ENCODE results near the gene IL25.
"Not testable (repeated sequence)": the region's sequence is repeated elsewhere in the genome, so short reads cannot be mapped to it uniquely, and the experiment has no call there.

The IL25 gene

DNA sequence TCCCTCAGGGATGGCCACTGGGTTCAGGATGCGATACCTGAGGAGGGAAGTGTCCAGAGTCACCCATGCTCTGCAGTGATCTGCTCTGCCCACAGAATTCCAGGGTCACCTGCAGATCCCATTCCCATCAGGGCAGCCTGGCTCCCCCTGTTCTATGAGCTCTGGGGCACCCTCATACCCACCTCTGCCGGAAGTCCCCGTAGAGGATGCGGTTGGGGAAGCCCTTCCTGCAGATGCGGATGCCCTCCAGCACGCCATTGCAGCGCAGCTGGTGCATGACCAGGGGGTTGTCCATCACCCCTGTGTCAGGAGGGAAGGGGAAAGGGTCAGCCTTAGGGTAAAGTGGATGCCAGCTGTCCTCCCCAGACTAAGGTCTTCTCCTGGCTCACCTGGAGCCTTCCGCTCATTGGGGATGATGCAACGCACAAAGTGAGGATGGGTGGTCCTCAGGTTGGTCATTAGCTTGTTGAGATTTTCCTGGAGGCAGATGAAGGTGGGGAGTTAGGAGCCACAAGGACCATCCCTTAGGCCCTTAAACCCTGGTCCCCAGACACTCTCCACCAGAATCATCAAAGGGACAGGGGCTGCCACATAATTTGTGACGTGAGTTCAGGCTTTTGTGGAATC lies 24.3 kb downstream of the IL25 start:
- no peak for DNase-seq

DNA sequence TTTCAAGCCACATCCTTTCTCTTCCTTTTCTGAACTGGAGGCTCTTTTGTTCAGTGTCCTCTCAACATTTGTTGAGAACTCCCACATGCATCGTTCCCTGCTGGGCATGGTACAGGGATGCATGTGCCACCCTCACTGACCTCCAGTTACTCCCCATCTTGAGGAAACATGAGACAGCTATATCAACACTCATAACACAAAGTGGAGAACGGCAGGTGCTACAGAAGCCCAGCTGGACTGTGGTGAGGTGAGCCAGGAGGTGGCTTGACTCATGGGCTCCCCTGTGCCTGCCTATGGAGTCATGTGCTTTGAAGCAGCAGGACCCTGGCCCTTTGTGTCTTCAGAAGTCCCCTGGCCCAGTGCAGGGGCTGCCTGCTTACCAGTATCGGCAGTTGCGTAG lies 25.7 kb downstream of the IL25 start:
- no peak for DNase-seq

DNA sequence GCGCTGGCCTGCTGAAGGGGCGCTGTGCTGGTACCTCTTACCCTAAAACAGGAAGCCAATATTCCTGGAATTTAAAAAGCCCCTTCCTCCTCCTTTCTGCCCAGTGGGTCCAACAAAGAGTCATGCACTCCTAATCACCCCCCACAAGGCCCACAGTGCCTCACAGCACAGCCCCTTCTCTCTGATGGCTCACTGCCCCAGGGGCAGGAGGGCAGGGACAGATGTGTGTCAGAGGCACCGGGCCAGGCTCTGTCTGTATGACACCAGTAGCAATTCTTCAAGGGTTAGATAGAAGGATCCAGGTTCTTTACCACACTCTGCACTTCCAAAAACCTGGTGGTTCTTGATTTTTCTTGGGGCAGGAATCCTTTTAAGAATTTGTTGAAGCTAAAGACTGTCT lies 26.5 kb downstream of the IL25 start:
- DNase-seq: no peak

DNA sequence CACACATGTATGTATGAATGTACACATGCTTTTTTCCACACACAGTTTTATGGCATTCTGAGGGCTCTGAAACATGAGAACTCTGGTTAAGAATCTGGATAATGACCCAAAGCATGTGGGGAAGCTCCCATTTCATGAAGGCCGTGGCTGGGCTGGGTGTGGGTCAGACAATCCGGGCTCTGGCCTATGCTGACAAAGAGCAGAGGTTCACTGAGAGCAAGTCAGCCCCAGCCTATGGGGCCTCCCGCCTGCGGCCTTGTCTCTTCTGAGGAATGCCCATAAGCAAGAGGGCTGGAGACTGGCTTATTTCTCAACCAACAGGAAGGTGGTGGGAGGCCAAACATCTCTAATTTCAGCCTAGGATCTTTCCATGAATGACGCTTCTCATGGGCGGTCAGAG lies 27.0 kb downstream of the IL25 start:
- DNase-seq: no peak

DNA sequence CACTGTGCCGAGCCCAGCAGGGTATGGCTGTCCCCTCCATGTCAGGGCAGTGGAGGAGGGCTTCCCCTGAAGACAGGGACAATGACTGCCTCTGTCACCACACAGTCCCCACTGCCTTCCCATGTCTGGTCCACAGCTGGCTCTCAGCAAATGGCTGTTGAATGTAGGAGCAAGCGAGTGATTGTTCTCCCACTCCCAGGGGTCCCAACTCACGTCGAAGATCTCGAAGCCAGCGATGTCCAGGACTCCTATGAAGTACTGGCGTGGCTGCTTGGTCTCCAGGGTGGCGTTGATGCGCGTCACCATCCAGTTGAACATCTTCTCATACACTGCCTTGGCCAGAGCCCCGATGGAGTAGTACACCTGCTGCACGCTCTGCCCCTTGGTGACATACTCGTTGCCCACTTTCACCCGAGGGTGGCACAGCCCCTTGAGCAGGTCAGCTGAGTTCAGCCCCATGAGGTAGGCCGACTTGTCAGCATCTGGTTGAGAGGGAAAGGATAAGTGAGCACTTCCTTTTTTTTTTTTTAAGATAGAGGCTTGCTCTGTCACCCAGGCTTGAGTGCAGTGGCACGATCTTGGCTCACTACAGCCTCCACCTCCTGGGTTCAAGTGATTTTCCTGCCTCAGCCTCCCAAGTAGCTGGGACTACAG lies 28.0 kb downstream of the IL25 start:
- not testable (repeated sequence) for DNase-seq

DNA sequence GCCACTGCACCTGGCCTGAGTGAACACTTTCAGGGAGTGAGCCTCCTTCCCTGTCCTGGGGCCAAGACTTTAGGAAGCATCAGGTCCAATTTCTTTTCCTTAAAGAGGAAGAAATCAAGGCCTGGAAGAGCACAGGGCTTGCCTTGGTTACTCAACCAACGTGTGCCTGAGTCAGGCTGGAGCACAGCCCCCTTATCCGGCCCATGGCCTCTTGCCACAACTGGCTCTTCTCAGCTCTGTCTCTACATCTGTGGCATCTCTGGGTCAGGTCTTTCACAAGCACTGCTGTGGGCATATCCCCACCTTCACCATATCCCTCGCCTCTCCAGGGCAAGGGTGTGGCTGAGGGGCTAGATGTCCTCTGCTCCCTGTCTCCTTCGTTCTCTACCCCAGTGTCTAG lies 28.7 kb downstream of the IL25 start:
- no peak for DNase-seq

DNA sequence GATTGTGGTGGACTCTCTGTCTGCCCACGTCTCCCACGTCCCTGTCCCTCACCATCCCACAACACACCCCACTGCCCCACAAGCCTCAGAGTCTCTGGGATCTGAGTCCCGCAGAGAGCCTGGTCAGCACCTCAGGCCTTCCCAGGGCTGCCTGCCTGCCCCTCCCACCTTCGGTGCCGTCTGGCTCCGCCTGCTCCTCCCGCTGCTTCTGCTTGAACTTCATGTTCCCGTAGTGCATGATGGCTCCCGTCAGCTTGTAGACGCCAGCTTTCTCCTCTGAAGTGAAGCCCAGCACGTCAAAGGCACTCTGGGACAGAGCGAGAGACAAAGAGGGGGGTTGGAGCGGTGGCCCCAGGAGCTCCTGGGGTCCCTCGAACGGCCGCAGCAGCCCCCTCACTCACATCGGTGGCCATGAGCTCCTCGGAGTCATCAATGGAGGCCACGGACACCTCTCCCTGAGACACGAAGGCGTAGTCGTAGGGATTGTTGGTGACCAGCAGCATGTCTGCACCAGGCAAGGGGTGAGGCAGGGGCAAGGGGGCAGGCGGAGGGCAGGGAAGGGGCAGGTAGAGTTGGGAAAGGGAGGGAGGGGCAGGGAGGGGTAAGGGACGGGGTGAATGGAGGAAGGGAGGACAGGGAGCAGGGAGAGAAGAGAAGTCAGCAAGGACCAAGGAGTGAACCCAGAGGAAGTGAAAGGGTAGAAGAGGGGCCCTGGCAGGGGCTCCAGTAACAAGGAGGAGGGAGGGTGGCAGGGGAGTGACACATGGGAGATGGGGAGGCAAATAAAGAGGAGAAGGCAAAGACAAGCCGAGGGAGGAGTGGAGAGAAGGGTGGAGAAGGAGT lies 29.9 kb downstream of the IL25 start:
- no peak for DNase-seq

DNA sequence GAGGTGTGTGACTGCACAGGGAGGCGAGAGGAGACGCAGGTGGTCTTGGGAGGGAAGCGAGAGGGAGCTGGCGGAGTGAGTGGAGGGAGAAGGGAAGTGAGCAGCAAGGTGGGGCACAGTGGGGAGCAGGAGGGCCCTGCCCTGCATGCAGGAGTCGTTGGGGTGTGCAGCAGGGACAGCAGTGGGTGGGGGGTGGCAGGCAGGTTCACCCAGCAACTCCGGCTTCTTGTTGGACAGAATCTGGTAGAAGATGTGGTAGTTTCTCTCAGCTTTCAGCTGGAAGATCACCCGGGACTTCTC lies 30.5 kb downstream of the IL25 start:
- DNase-seq: no peak

DNA sequence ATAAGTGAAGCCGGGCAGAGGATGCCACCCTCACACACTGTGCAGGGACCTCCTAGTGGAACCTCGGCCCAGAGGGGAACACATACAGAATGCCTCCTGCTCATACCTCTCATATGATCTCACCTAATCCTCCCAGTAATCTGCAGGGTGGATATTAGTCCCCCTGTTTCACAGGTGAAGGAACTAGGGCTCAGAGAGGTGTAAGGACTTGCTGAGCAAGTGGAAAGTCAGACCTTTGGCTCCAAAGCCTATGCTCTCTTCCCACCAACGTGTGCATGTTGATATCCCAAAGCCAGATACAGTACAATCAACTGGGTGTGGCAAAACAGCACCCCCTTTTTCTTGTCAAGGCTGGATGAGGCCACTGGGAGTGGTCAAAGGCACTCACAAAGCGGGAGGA lies 31.3 kb downstream of the IL25 start:
- no peak for DNase-seq

DNA sequence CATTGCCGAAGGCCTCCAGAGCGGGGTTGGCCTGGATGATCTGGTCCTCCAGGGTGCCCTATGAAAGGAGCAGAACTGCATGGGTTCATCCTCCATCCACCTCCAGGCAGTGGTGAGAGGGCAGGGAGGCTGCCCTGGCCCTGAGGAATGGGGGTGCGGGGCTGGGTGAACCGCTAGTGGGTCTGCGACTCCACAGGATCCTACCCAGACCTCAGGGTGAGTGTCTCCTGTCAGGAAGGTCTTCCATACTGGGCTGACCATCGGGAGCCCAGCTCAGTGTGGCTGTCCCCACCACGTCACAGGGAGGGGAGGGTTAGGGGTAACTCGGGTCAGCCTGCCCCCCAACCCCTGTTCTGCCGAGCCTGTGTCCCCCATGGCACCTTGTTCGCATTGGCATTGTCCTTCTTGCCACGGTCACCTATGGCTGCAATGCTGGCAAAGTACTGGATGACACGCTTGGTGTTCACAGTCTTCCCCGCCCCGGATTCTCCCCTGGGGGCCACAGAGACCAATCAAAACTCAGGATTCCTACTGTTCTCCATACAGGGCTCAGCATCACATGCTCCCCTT lies 31.8 kb downstream of the IL25 start:
- no peak for DNase-seq

DNA sequence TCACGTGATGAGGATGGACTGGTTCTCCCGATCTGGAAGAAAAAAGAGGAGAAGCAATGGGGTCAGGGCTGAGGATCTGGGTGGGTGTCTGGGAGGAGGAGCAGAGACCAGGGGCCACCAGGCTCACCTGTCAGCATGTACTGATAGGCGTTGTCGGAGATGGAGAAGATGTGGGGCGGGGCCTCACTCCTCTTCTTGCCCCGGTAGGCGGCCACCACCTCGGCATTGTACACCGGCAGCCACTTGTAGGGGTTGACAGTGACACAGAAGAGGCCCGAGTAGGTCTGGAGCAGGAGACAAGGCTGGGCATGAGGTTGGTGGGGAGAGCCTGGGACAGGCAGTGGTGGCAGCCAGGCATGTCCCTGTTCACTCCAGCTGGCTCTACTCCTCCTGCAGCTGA lies 32.5 kb downstream of the IL25 start:
- no peak for DNase-seq

DNA sequence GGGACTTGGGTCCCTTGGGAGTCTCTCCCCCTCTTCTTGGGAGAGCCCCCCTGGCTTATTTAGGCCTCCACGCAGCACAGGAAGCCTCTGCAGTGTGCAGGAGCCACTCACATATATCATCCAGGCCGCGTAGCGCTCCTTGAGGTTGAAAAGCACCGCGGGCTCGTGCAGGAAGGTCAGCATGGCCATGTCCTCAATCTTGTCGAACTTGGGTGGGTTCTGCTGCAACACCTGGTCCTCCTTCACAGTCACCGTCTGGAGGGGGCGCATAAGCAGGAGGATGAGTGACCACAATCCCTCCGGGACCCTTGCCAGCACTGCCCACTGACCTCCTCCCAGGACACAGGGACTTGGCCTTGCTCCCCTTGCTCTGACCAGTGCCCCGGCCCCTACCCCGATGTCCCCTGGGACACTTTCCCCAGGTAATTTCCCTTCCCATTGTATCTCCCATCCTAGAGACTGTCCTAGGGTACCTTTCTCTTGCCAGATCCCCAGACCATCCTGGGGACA lies 33.0 kb downstream of the IL25 start:
- no peak for DNase-seq

DNA sequence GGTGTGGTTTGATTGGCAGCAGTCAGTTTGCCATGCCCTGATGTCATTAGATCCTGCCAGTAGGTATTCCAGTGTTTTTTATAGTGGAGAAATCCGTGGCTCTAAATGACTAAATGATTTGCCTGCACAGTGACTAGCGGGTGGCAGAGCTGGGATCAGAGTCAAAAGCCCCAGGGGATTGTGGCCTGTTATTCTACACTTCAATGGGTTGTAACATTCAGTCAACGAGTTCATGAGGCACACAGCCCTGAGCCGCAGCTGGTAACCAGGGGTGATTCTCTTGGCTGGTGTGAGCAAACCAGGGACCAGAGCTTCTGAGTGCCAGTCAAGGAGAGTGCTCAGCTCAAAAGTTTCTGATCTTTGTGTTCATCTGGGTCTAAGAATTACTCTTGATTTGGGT lies 33.6 kb downstream of the IL25 start:
- no peak for DNase-seq

DNA sequence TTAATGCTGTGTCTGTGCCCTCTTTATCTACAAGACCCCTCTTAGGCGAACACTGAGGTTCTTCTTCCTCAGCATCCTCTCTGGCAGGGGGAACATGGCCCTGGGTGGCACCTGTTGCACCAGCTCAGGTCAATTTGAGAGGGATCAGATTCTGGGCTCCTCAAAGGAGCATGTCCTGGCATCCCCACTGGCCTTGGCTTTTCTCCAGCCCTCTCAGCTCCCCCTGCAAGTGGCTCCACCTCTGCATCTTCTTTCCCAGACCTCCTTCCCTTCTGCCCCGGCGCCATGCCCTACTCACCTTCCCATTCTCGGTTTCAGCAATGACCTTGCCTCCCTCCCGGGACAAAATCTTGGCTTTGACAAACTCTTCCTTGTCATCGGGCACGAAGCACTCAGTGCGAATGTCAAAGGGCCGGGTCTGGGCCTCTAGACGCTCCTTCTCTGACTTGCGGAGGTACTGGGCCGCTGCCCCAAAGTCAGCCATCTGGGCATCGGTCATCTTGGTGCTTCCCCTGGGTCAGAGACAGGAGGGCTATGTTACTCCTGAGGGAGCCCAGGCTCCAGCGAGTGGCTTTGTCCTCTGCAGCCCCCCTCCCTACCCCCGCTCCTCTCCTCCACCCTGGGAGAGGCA lies 34.2 kb downstream of the IL25 start:
- DNase-seq: no peak

DNA sequence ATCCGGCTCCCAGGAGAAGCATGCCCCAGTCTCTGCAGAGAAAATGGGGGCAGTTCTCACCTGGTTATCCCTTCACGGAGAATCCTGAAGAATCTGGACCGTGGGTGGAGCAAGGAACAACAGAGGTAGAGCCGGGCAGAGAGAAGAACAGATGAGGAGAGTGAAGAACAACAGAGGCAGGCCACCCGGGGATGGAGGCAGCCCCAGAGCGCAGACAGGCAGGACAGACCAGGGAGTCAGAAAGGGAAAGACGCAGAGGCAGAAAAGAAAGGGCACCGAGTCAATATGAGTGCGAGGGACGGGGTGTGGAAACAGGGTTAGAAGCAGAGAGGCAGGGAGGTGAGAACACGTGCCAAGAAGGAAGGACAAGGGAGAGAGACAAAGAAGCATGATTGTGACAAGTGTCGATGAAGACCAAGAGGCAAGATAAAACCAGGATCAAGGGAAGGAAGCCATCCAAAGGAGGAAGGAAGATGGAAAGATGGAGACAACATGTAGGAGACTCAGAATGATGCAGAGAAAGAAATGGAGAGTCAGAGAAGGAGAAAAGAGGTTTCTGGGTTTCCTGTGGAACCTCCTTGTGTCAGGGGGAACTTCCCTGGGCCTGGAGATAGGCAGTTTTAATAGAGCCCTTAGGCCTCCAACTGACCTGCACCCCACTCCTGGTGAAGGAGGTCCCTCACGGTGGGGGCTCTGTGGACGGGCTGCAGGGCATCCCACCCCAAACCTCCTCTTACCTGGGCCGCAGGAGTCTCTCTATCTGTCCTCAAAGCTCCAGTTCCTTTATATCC lies 35.1 kb downstream of the IL25 start, which contains the start of gene MYH6:
Gene MYH6 (minus strand): TSS at position 758 of the 791 bp plus-strand sequence. CDS start 1,050 bp downstream, outside the sequence.
- DNase-seq: no peak

DNA sequence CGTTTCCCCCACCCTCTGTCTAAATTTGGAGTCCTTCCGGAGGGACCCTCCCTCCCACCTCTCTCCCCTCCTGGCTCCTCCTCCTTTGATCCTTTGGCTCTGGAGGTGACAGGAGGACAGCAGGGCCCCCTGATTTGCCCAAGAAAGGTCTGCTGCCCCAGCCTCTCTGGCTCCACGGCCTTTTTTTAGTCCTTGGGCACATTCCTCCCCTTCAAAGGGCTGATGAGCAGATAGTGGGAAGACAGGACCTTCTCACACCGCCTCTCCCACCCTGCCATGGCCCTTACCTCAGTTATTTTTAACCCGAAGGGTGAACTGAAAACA lies 35.7 kb downstream of the IL25 start:
- no peak for DNase-seq

DNA sequence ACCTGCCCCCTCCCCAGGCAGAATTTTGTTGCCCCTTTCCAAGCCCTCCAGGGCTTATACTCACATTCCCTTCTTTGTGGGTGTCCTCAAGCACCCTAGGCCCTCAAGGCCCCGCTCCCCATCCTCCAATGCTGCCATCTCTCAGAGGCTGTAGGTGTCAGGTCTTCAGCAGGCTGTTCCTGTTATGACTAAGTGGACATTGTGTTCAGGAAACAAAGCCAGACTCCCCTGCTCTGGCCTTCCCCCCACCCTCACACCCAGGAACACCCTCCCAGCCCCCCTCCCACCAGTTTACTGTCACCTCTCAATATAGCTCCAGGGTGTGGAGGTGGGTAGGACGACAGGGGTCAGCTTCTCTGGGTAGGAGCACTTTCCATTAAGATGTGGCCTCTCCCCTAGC lies 36.9 kb downstream of the IL25 start:
- DNase-seq: no peak

DNA sequence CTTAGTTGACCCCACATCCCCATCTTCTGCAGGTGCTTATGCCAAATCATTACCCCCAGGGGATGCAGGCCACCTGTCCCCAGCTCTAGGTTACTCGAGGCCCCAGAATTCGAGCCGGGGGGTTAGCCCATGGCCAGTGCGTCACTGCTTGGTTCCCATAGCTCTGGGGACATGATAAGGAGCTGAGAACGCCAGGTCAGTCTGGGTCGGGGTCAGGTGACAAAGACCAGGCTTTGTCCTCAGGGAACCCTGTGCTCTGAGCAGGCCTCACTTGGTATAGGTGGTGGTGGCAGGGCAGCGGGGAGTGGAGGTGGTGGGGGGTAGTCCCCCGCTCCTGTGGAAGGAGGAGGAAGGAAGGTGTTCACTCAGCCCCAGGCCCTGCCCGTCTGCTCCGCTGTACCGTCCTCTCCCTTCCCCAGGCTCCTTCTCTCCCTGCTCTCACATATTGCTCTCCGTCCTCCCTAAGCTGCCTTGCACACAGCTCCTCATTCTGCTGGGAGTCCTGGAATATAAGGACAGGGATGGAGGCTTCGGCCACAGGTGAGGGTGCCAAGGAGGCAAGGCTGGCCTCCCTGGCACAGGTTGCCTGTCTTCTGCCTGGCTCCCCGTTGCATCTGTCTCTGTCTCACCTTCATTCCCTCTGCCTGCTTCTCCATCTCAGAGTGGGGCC lies 37.5 kb downstream of the IL25 start:
- DNase-seq: no peak

DNA sequence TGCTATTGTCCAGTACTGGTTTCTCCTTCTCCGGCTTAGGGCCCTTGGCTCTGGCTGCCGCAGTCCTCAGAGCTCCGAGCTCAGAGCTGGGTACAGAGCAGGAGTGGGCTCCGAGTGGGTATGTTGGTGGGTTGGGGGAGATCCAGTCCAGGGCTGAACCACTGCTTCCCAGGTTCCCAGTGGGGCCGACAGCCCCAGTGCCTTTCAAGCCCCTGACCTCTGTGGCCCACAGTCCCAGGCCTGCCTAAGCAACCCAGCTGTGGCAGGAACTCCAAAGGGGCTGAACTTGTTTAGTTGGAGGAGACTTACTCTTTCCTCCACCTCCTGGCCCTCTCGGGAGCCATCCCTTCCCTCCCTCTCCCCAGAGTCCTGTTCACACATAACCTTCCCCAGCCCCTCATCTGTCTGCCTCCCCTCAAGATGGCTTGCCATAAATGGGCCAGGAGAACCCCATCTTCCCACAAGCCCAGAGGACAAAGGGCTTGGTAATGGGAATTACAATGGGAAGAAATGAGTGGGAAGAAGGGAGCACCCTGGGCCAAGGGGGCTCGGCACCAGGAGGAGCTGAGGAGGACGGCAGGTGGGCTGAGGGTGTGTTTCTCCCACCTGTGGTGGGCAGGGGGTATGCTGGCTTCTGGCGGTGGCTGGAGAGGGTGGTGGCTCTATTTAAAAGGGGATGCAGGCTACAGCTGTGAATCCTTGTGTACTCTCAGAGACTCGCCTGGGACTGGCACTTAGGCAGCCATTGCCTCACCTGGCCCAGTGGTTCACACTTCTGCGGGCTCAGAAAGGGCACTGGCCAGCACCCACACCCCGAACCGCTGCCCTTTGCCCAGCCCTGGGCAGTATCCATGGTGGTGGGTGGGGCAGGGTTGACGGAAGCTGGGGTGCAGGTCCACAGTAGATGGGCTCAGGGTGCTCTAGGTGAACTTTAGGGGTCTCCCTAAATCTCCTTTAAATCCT lies 39.2 kb downstream of the IL25 start:
- DNase-seq: no peak

DNA sequence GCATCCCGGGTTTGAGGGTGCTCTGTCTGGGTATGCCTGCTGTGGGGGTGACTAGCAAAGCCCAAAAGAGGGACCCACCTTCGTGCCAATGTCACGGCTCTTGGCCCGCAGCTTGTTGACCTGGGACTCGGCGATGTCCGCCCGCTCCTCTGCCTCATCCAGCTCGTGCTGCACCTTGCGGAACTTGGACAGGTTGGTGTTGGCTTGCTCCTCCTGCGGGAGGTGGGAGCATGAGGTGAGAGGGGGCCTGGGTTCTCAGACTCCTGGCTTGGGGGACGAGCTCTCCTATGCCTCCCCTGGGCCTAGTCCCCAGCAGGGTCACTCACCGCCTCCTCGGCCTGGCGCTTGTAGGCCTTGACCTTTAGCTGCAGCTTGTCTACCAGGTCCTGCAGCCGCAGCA lies 41.1 kb downstream of the IL25 start:
- no peak for DNase-seq

DNA sequence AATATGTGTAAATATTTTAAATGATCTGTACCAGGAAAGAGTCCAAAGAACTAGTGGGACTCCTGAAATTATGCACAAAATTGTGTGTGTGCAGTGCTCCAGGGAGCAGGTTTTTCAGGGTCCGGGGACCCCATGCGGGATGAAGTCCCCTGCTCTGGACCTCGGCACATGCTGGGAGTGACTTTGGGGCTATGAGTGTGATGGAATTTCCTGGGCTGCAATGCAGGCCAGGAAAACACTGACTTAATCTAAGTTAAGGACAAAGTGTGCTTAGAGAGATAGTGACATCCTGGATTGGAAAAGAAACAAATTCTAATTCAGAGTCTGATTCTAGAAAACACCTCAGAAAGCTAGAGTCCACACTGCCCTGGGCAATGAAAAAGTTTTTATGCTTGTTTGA lies 41.6 kb downstream of the IL25 start:
- no peak for DNase-seq
